Heart right ventricle (tissue), 16 donors: ENCODE measurements around the gene TRIM72. TPM values are rescaled to one million over a fixed set of nuclear protein-coding genes. Genes with fewer than 3 reads are reported as not detected.
"Not testable (repeated sequence)": the region's sequence is repeated elsewhere in the genome, so short reads cannot be mapped to it uniquely, and the experiment has no call there.

ENCODE experiments used
- ATAC-seq, 8 donors: fragments of 200-7000 bp; cut with Tn5 transposase; one replicate each; pipeline ENCODE4 v1.9.1; 2020; ENCODE audit warnings: mild to moderate bottlenecking in 8 of 8, moderate library complexity in 8 of 8, moderate number of reproducible peaks in 1 of 8
- DNase-seq, 2 donors: peaks; one replicate each; pipeline ENCODE4 v3.0.0-alpha.2; 2020
- H3K27ac ChIP-seq, 10 donors: fragments of 200-600 bp; sonication (generic) in 2 of 10; one replicate each; pipeline versions ENCODE4 v1.5.0 to v1.8.0; 2020 to 2022; ENCODE audit warnings: mild to moderate bottlenecking in 3 of 10
- H3K27me3 ChIP-seq, 7 donors: fragments of 200-600 bp; one replicate each; pipeline ENCODE4 v1.8.0; 2021 to 2022; ENCODE audit warnings: mild to moderate bottlenecking in 2 of 7
- H3K36me3 ChIP-seq, 9 donors: fragments of 200-600 bp; sonication (generic) in 1 of 9; one replicate each; pipeline versions ENCODE4 v1.5.0 to v1.8.0; 2020 to 2022; ENCODE audit warnings: mild to moderate bottlenecking in 2 of 9
- H3K4me1 ChIP-seq, 9 donors: fragments of 200-600 bp; sonication (generic) in 1 of 9; one replicate each; pipeline versions ENCODE4 v1.5.0 to v1.8.0; 2020 to 2022; ENCODE audit warnings: mild to moderate bottlenecking in 4 of 9
- H3K4me3 ChIP-seq, 10 donors: fragments of 200-600 bp; sonication (generic) in 2 of 10; one replicate each; pipeline versions ENCODE4 v1.5.0 to v1.8.0; 2020 to 2022; ENCODE audit warnings: mild to moderate bottlenecking in 7 of 10, moderate library complexity in 2 of 10
- H3K9me3 ChIP-seq, 11 donors: fragments of 200-600 bp in 10 of 11; sonication (generic) in 2 of 11; one replicate each; pipeline versions ENCODE4 v1.5.0 to v1.8.0; 2013 to 2022; ENCODE audit warnings: mild to moderate bottlenecking in 2 of 11, control low read depth in 1 of 11, moderate library complexity in 1 of 11
- WGBS, 2 donors: extraction: QIAGEN DNeasy Blood & Tissue Kit; methylation state at CpG; one replicate each; pipeline ENCODE4 v1.1.7; 2013; ENCODE audit warnings: inconsistent platforms in 1 of 2; 5-methylcytosine and 5-hydroxymethylcytosine counted together
- intact Hi-C, 10 donors: fragments of 100-400 bp; cut with DNase I; formaldehyde crosslinking; loops; one replicate each; pipeline versions ENCODE4 v1.11.1 to v1.14.2; 2022
- polyA plus RNA-seq, 2 donors: library from polyadenylated mRNA; stranded (reverse); fragments of 200-250 nt; gene quantifications; one replicate each; pipeline ENCODE4 v1.2.3, GENCODE V29; 2013
- total RNA-seq, 10 donors: library from RNA; stranded (reverse); fragmentation: NEBNext Ultra II Directional in 3 of 10; extraction: Animal tissue kit (Norgen Biotek cat#: 25700) in 3 of 10; gene quantifications; one replicate each; pipeline versions ENCODE4 v1.2.1 to v1.2.4, GENCODE V29; 2021 to 2023
- TF ChIP-seq, protein P1 (sequence below), 9 donors: fragments of 200-600 bp; sonication (generic) in 2 of 9; IDR thresholded peaks; one replicate each; pipeline versions ENCODE4 v1.5.0 to v1.8.0; 2021 to 2022; ENCODE audit warnings: antibody characterized with exemption in 9 of 9, mild to moderate bottlenecking in 5 of 9, moderate library complexity in 1 of 9
- donor health status: Arrhythmogenic right ventricular cardiomyopathy.
- donor health status: ischemic (EF 13 %, LVEDD 7.1; RV severe dilation, severe dysfunction).
- donor health status: healthy with polysubstance abuse.
- donor health status: DM: no; HTN: yes; CAD: no.
- donor health status: DM: no; HTN: no; CAD: no.
- donor health status: ischemic (EF 25% LVEDD 6.9; RV normal size, moderate dysfunction).
- donor health status: ischemic (EF 25% LVEDD 5.7; RV mildly dilated, moderate dysfunction).
- donor health status: healthy.
- donor health status: DM: yes; HTN: yes; CAD: no.
- donor health status: Ischemic cardiomyopathy.
- donor health status: ischemic (EF 35%, LVEDD 5.7; RV mildly dilated, moderate dysfunction).
- donor health status: nonischemic (EF 11% LVEDD 7.7; RV severe dilation, severe dysfunction).
- donor health status: DM: yes; HTN: yes; CAD: no.
- donor health status: PGD.
- donor health status: ischemic (EF 29% LVEDD 5.4; RV normal size, mild dysfunction).
- donor health status: nonischemic (EF 23%, LVEDD 6.1; RV moderate dilation, normal function).

The TRIM72 gene
- total and polyA plus RNA-seq, 12 donors, result 0.51 to 4.8 (median 1.1) TPM

DNA sequence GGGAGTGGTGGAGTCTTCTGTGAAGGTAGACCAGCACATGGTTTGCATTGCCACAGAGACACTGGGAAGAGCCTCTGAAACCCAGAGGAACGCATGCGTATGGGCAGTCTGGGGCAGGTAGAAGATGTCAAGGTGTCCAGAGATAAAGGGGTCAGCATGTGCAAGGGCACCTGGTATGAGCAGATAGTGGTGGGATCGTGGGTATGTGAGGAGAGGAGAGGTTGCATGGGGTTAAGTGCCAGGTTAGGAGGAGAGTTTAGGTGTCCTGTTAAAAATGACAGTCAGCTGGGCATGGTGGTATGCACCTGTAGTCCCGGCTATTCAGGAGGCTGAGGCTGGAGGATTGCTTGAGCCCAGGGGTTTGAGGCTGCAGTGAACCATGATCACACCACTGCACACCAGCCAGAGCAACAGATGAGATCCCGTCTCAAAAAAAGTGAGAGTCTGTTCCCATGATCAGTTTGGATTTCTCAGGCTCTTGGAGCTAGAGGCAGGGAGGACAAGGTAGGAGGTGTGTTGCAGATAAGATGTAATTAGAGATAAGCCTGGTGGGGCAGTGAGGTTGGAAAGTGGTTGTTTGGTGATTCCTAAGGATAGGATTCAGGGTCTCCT lies 14.4 kb upstream of the TRIM72 start:
- H3K4me3 ChIP-seq, result no peak overlapping the region
- intact Hi-C loops, result loop anchor here in 2 of 10 donors (2.0 to 10.0 kb wide), 2 partner anchors 13 to 245 kb away; partner anchors contain the start of gene ZNF843 (in 1 of the 2)
- TF ChIP-seq, protein P1, sequence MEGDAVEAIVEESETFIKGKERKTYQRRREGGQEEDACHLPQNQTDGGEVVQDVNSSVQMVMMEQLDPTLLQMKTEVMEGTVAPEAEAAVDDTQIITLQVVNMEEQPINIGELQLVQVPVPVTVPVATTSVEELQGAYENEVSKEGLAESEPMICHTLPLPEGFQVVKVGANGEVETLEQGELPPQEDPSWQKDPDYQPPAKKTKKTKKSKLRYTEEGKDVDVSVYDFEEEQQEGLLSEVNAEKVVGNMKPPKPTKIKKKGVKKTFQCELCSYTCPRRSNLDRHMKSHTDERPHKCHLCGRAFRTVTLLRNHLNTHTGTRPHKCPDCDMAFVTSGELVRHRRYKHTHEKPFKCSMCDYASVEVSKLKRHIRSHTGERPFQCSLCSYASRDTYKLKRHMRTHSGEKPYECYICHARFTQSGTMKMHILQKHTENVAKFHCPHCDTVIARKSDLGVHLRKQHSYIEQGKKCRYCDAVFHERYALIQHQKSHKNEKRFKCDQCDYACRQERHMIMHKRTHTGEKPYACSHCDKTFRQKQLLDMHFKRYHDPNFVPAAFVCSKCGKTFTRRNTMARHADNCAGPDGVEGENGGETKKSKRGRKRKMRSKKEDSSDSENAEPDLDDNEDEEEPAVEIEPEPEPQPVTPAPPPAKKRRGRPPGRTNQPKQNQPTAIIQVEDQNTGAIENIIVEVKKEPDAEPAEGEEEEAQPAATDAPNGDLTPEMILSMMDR (IDR thresholded peaks at IDR 0.05), result no peak
- H3K4me1 ChIP-seq, result peaks cover 0 to 50% (median 17%) of the 10 kb centered on the region in 9 donors
- H3K9me3 ChIP-seq, result no peaks in the 10 kb centered on the region
- WGBS, 2 donors, result 91 to 94% methylated on average over 5 of the region's 5 CpGs
- no peak for ATAC-seq
- peaks cover 0 to 59% (median 7%) of the 10 kb centered on the region in 9 donors for H3K36me3 ChIP-seq
- DNase-seq, result no peak
- H3K27ac ChIP-seq, result no peak overlapping the region
- H3K27me3 ChIP-seq, result no peaks in the 10 kb centered on the region

DNA sequence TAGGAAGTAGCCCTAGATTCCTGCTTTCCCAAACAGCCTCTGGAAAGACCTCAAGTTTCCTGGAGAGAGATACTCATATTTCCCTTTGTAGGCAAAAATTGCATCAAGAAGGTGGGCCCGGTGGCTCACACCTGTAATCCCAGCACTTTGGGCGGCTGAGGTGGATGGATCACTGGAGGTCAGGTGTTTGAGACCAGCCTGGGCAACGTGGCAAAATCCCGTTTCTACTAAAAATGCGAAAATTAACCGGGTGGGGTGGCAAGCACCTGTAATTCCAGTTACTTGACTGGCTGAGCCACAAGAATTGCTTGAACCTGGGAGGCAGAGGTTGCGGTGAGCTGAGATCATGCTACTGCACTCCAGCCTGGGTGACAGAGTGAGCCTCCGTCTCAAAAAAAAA lies 13.8 kb upstream of the TRIM72 start:
- H3K4me1 ChIP-seq, result peaks cover 0 to 50% (median 17%) of the 10 kb centered on the region in 9 donors
- ATAC-seq, H3K27me3 ChIP-seq, H3K9me3 ChIP-seq, DNase-seq, H3K4me3 ChIP-seq: not testable (repeated sequence)
- H3K36me3 ChIP-seq, result peaks cover 0 to 53% (median 2%) of the 10 kb centered on the region in 9 donors
- intact Hi-C loops, result loop anchor here in 2 of 10 donors (2.0 to 10.0 kb wide), 2 partner anchors 13 to 245 kb away; partner anchors contain the start of gene ZNF843 (in 1 of the 2)
- 91 to 92% methylated on average over 8 of the region's 8 CpGs for WGBS, 2 donors
- peak overlapping the region in 1 of 10 donors; percentile 91 for H3K27ac ChIP-seq

DNA sequence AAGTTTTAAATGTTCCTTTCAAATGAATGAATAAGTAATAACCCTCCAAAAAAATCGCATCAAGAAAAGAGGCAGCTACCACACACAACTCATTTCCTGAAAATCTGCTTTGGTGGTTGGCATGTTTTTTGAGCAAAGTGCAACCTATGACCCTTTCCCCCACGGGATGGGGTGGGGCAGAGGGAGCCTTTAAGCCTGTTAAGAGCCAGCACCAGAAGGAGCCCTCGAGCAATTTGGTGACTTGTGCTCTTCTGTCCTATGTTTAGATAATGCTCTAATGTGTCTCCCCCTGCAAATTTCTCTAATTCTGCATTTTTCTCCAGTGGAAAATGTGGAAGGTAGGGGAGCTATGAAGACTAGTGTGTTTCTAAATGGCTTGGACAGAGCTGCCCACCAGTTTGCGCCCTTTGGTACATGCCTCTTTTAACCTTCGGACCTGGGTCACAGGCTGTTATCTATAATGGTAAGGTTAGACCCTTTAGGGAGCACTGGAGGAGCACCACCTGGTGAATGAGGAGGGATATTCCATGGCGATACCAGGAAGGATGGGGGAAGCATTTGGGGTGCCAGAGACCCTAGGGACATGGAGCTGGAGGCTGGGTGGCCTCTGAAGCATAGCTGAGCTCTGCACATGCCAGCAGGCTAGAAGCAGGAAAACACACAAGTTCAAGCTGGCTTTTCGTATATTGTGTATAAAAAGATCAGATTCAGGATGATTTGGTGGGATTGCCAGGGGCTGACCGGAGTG lies 12.9 kb upstream of the TRIM72 start:
- Histone ChIP-seq H3K27me3 (no peaks in the 10 kb centered on the region), H3K27ac (peak overlapping the region in 3 of 10 donors; percentile 72 to 91 (median 75)), H3K9me3 (no peaks in the 10 kb centered on the region), H3K4me1 (peaks cover 0 to 50% (median 17%) of the 10 kb centered on the region in 9 donors), H3K4me3 (peak overlapping the region in 7 of 10 donors; percentile 61 to 84 (median 77)), H3K36me3 (peaks cover 0 to 44% (median 2%) of the 10 kb centered on the region in 9 donors)
- TF ChIP-seq, protein P1 (IDR thresholded peaks at IDR 0.05), result peak in 2 of 9 donors; percentile 17 to 20
- intact Hi-C loops, result loop anchor here in 2 of 10 donors (2.0 to 10.0 kb wide), 2 partner anchors 14 to 244 kb away; partner anchors contain the start of gene ZNF843 (in 1 of the 2)
- ATAC-seq (peak in 3 of 8 donors; percentile 1 to 6 (median 5)), DNase-seq (no peak)
- WGBS, 2 donors, result 63 to 70% methylated on average over 8 of the region's 8 CpGs

DNA sequence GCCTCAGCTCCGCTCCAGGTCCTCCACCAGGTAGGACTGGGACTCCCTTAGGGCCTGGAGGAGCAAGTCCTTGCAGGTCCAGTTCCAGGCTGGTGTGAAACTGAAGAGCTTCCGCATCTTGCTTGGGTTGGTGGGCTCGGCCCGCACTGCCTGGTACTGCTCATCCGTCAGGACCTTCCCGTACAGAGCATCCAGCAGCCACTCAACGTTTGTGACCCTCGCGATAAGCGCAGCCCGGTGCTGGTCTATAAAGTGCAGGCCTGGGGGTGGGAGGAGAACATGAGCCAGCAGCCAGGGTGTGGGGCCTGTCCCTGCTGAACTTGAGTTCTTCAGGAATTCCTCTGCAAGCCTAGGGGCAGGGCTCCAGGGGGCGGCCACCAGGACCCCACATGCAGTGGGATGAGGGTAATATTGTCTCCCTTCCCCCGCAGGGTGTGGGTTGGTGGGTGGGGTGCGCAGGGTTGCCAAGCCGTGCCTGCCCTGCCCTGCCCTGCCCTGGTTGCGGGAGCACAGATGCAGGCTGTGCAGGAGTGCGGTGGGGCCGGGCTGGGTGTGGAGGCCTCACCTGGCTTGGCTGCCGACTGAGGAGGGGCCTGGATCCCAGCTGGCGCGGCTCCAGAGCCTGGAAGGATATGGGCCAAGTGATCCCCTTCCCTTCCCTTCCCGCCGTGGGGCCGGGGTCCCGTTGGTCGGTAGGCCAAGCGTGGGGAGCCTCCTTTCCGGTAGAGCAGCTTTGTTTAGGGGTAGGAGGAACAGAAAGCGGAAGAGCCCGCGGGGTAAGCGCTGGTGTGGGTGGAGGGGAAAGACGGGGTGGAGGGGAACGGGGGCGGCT lies 12.1 kb upstream of the TRIM72 start:
- Histone ChIP-seq H3K4me3 (peak overlapping the region; percentile 46 to 84 (median 72)), H3K9me3 (no peaks in the 10 kb centered on the region), H3K36me3 (peaks cover 0 to 36% (median 2%) of the 10 kb centered on the region in 9 donors), H3K27ac (peak overlapping the region in 9 of 10 donors; percentile 46 to 91 (median 61)), H3K4me1 (peaks cover 0 to 50% (median 17%) of the 10 kb centered on the region in 9 donors), H3K27me3 (no peaks in the 10 kb centered on the region)
- intact Hi-C loops, result loop anchor here in 2 of 10 donors (2.0 to 10.0 kb wide), 2 partner anchors 15 to 243 kb away; partner anchors contain the start of gene ZNF843 (in 1 of the 2)
- DNase-seq (peak; percentile 16 to 44), ATAC-seq (peak; percentile 53 to 69 (median 63))
- WGBS, 2 donors, result 18 to 25% methylated on average over 35 of the region's 35 CpGs
- TF ChIP-seq, protein P1 (IDR thresholded peaks at IDR 0.05), result no peak
